ENCODE results near the gene KLC3. TPM values are rescaled to one million over a fixed set of nuclear protein-coding genes. Genes with fewer than 3 reads are reported as not detected.

Gene KLC3
- total RNA-seq, 1 experiment from 2014 or later = 23.4 TPM

- ChIA-PET CTCF (no interaction called here), POLR2A (ENCODE audit: unreplicated experiment) (no interaction called here)
- Histone ChIP-seq H3K4me3 (ENCODE audit: low read length) (no peak overlapping the region), H3F3A (ENCODE audit: low read length, unreplicated experiment) (no peaks in the 10 kb centered on the region), H4K20me1 (ENCODE audit: low read length) (no peaks in the 10 kb centered on the region), H3K9ac (ENCODE audit: low read length) (no peak overlapping the region), H3K4me2 (ENCODE audit: low read length) (no peak overlapping the region), H3K27ac (ENCODE audit: low read length) (no peak overlapping the region), H3K9me3 (ENCODE audit: low read length) (no peaks in the 10 kb centered on the region), H3K27me3 (ENCODE audit: low read length) (no peaks in the 10 kb centered on the region), H3K36me3 (ENCODE audit: low read depth, low read length) (no peaks in the 10 kb centered on the region), H3K9me2 (replicated peaks; ENCODE audit: low read length) (no peaks in the 10 kb centered on the region), H3K79me2 (ENCODE audit: low read length) (no peaks in the 10 kb centered on the region), H2AFZ (ENCODE audit: low read length) (no peak overlapping the region), H3K4me1 (ENCODE audit: insufficient read depth, low read length) (no peaks in the 10 kb centered on the region)
- DNase-seq = no peak
- BruUV-seq (replicated peaks) = no TSS peak
- ATAC-seq = no peak
- TF ChIP-seq, protein P1, sequence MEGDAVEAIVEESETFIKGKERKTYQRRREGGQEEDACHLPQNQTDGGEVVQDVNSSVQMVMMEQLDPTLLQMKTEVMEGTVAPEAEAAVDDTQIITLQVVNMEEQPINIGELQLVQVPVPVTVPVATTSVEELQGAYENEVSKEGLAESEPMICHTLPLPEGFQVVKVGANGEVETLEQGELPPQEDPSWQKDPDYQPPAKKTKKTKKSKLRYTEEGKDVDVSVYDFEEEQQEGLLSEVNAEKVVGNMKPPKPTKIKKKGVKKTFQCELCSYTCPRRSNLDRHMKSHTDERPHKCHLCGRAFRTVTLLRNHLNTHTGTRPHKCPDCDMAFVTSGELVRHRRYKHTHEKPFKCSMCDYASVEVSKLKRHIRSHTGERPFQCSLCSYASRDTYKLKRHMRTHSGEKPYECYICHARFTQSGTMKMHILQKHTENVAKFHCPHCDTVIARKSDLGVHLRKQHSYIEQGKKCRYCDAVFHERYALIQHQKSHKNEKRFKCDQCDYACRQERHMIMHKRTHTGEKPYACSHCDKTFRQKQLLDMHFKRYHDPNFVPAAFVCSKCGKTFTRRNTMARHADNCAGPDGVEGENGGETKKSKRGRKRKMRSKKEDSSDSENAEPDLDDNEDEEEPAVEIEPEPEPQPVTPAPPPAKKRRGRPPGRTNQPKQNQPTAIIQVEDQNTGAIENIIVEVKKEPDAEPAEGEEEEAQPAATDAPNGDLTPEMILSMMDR (conservative IDR thresholded peaks at IDR 0.05; ENCODE audit: low read depth, low read length) = no peak
- TF ChIP-seq EZH2phosphoT487 (IDR thresholded peaks at IDR 0.05; ENCODE audit: borderline replicate concordance, low read length) (no peak), EZH2 (IDR thresholded peaks at IDR 0.05; ENCODE audit: low read length, unreplicated experiment) (no peak)
- intact Hi-C loops (cut with micrococcal nuclease) = no loop called here
These were observed 42.9 kb upstream of the KLC3 start for GRCh38 chr19:45297674-45298073.

DNA sequence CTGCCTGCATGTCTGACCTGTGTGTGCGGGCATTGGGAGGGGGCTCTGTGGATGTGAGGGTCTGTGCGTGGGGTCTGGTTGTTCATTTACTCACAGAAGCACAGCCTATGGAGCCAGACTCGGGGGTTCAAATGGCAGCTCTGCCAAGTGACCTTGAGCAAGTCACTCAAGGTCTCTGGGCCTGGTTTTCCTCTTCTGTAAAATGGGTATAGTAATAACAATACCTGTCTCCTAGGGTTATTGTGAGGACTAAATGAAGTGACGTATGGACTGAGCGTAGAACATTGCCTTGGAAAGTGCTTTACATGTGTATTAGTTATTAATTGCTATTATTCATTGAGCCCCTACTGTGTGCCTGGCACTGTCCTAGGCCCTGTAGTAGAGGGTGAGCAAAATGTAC is 42.3 kb upstream of the KLC3 start:
- H3K36me3 ChIP-seq (ENCODE audit: low read depth, low read length) = no peaks in the 10 kb centered on the region
- ChIA-PET POLR2A (ENCODE audit: unreplicated experiment) (no interaction called here), CTCF (no interaction called here)
- no peaks in the 10 kb centered on the region for H3K9me3 ChIP-seq (ENCODE audit: low read length)
- no peak overlapping the region for H3K27ac ChIP-seq (ENCODE audit: low read length)
- H3K27me3 ChIP-seq (ENCODE audit: low read length) = no peaks in the 10 kb centered on the region
- no peak overlapping the region for H3K4me2 ChIP-seq (ENCODE audit: low read length)
- no peak overlapping the region for H2AFZ ChIP-seq (ENCODE audit: low read length)
- no peaks in the 10 kb centered on the region for H3K79me2 ChIP-seq (ENCODE audit: low read length)
- H3K9me2 ChIP-seq (replicated peaks; ENCODE audit: low read length) = no peaks in the 10 kb centered on the region
- no peaks in the 10 kb centered on the region for H3F3A ChIP-seq (ENCODE audit: low read length, unreplicated experiment)
- DNase-seq (no peak), ATAC-seq (no peak)
- H3K4me1 ChIP-seq (ENCODE audit: insufficient read depth, low read length) = no peaks in the 10 kb centered on the region
- no peaks in the 10 kb centered on the region for H4K20me1 ChIP-seq (ENCODE audit: low read length)
- no peak overlapping the region for H3K9ac ChIP-seq (ENCODE audit: low read length)
- H3K4me3 ChIP-seq (ENCODE audit: low read length) = no peak overlapping the region
- no TSS peak for BruUV-seq (replicated peaks)
- TF ChIP-seq, protein P1 (conservative IDR thresholded peaks at IDR 0.05; ENCODE audit: low read depth, low read length) = no peak
- no peak for TF ChIP-seq EZH2 (IDR thresholded peaks at IDR 0.05; ENCODE audit: low read length, unreplicated experiment)
- no peak for TF ChIP-seq EZH2phosphoT487 (IDR thresholded peaks at IDR 0.05; ENCODE audit: borderline replicate concordance, low read length)
- intact Hi-C loops (cut with micrococcal nuclease) = no loop called here

DNA sequence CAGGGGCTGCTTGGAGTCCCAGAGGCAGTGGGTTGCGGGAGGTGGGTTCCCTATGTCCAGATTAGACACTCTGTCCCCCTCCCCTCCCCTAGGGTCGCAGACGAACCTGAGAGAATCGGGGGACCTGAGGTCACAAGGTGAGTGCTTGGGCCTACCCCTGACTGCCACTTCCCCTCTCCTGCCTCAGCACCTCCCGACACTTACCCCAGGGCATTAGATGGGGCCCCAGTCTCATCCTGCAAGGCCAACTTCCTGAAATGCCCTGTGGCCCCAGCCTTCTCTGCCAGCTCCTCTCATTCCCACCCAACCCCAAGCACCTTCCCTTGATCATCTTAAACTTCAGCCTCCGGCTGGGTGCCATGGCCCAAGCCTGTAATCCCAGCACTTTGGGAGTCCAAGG is 40.8 kb upstream of the KLC3 start:
- no peaks in the 10 kb centered on the region for H3K36me3 ChIP-seq (ENCODE audit: low read depth, low read length)
- H3K79me2 ChIP-seq (ENCODE audit: low read length) = no peaks in the 10 kb centered on the region
- H3K27ac ChIP-seq (ENCODE audit: low read length) = no peak overlapping the region
- no peaks in the 10 kb centered on the region for H3F3A ChIP-seq (ENCODE audit: low read length, unreplicated experiment)
- no peak overlapping the region for H3K4me3 ChIP-seq (ENCODE audit: low read length)
- no peak overlapping the region for H2AFZ ChIP-seq (ENCODE audit: low read length)
- no peaks in the 10 kb centered on the region for H3K9me3 ChIP-seq (ENCODE audit: low read length)
- H3K9ac ChIP-seq (ENCODE audit: low read length) = no peak overlapping the region
- no peak for ATAC-seq
- H3K9me2 ChIP-seq (replicated peaks; ENCODE audit: low read length) = no peaks in the 10 kb centered on the region
- no peaks in the 10 kb centered on the region for H3K4me1 ChIP-seq (ENCODE audit: insufficient read depth, low read length)
- no peak for TF ChIP-seq EZH2 (IDR thresholded peaks at IDR 0.05; ENCODE audit: low read length, unreplicated experiment)
- TF ChIP-seq, protein P1 (conservative IDR thresholded peaks at IDR 0.05; ENCODE audit: low read depth, low read length) = no peak
- no peak for TF ChIP-seq EZH2phosphoT487 (IDR thresholded peaks at IDR 0.05; ENCODE audit: borderline replicate concordance, low read length)
- BruUV-seq (replicated peaks) = no TSS peak
- H3K4me2 ChIP-seq (ENCODE audit: low read length) = no peak overlapping the region
- no peaks in the 10 kb centered on the region for H3K27me3 ChIP-seq (ENCODE audit: low read length)
- intact Hi-C loops (cut with micrococcal nuclease) = no loop called here
- DNase-seq = no peak
- POLR2A ChIA-PET (ENCODE audit: unreplicated experiment) = no interaction called here
- CTCF ChIA-PET = no interaction called here
- H4K20me1 ChIP-seq (ENCODE audit: low read length) = no peaks in the 10 kb centered on the region
